HCT116 (cell line): ENCODE measurements around the gene FMN1. TPM values are rescaled to one million over a fixed set of nuclear protein-coding genes. Genes with fewer than 3 reads are reported as not detected.

Experiments used
- ATAC-seq: fragments of 200-7000 bp; cut with Tn5 transposase; 2 replicates; pipeline ENCODE4 v1.9.1; 2020; ENCODE audit warnings: mild to moderate bottlenecking, moderate library complexity
- BruUV-seq: library from RNA; stranded (reverse); fragments of 400-500 nt; replicated peaks from 2 replicates; lab custom pipeline; 2021; lab: Mats Ljungman, UMichigan
- CTCF ChIA-PET: fragments of 300-600 bp; sonication (Branson Sonifier 250); formaldehyde crosslinking; loops from one replicate; lab custom pipeline; 2021; ENCODE audit warnings: antibody characterized with exemption; lab: Charles Lee
- POLR2A ChIA-PET: fragments of 300-600, 350-600 bp; sonication (Branson Sonifier 250); formaldehyde crosslinking; loops from one replicate; lab custom pipeline; 2021; ENCODE audit warnings: antibody characterized with exemption; lab: Charles Lee
- RAD21 ChIA-PET, 2 experiments: fragments of 300-600 bp; sonication (Branson Sonifier 250); formaldehyde crosslinking; loops; one replicate each; lab custom pipeline; 2023; ENCODE audit warnings: low total read pairs in 2 of 2; ENCODE audit not compliant: uncharacterized antibody in 2 of 2, unreplicated experiment in 2 of 2, low non-redundant PET in 1 of 2; lab: Charles Lee
- DNase-seq: peaks from one replicate; pipeline ENCODE4 v3.0.0-alpha.2; 2010; ENCODE audit warnings: low read depth, low spot score
- H2AFZ ChIP-seq: fragments of 200-600 bp; shearing (Covaris generic), sonication (generic); 2 replicates; pipeline ENCODE4 v1.6.1; 2017; ENCODE audit warnings: low read depth, mixed run types, mixed read lengths, antibody characterized with exemption, low read length; ENCODE audit not compliant: poor library complexity, severe bottlenecking
- H3K27ac ChIP-seq: 2 replicates; pipeline ENCODE4 v1.5.1; 2012; ENCODE audit warnings: low read depth, low read length
- H3K27me3 ChIP-seq: fragments of 200-600 bp; sonication (generic); 2 replicates; pipeline ENCODE4 v1.6.1; 2016; ENCODE audit warnings: mixed run types, low read length, mixed read lengths; ENCODE audit not compliant: insufficient read depth
- H3K36me3 ChIP-seq, 2 experiments: fragments of 200-500 bp in 1 of 2; fragments of 200-600 bp in 1 of 2; sonication (Bioruptor generic) in 1 of 2; sonication (generic) in 1 of 2; 2 replicates each; pipeline versions ENCODE4 v1.5.1 to v1.6.1; 2014 to 2016; ENCODE audit warnings: low read length in 2 of 2, inconsistent platforms in 1 of 2, mixed read lengths in 1 of 2, mixed run types in 1 of 2; ENCODE audit not compliant: insufficient read depth in 2 of 2, control insufficient read depth in 1 of 2
- H3K4me1 ChIP-seq, 2 experiments: fragments of 200-600 bp in 1 of 2; sonication (generic) in 1 of 2; 2 replicates each; pipeline versions ENCODE4 v1.5.1 to v1.6.1; 2012 to 2017; ENCODE audit warnings: low read length in 2 of 2, inconsistent platforms in 1 of 2, mild to moderate bottlenecking in 1 of 2, mixed read lengths in 1 of 2, mixed run types in 1 of 2, moderate library complexity in 1 of 2; ENCODE audit not compliant: insufficient read depth in 2 of 2, control insufficient read depth in 1 of 2
- H3K4me2 ChIP-seq: fragments of 200-600 bp; sonication (generic); 2 replicates; pipeline ENCODE4 v1.6.1; 2017; ENCODE audit warnings: mixed run types, low read length, mixed read lengths
- H3K4me3 ChIP-seq, 2 experiments: fragments of 200-600 bp in 1 of 2; sonication (generic) in 1 of 2; replicated peaks in 1 of 2; 2 replicates each; pipeline ENCODE4 v1.5.1; 2011 to 2016; ENCODE audit warnings: low read length in 2 of 2, control low read depth in 1 of 2, low read depth in 1 of 2, mild to moderate bottlenecking in 1 of 2, mixed read lengths in 1 of 2, mixed run types in 1 of 2
- H3K79me2 ChIP-seq: fragments of 200-600 bp; sonication (generic); 2 replicates; pipeline ENCODE4 v1.6.1; 2017; ENCODE audit warnings: mild to moderate bottlenecking, mixed run types, low read length, moderate library complexity, mixed read lengths; ENCODE audit not compliant: insufficient read depth
- H3K9ac ChIP-seq: fragments of 200-600 bp; sonication (generic); 2 replicates; pipeline ENCODE4 v1.6.1; 2016; ENCODE audit warnings: low read length, mixed read lengths
- H3K9me2 ChIP-seq: fragments of 200-600 bp; sonication (generic), shearing (Covaris generic); 2 replicates; pipeline ENCODE4 v1.6.1; 2017; ENCODE audit warnings: mixed run types, mild to moderate bottlenecking, moderate library complexity; ENCODE audit not compliant: insufficient read depth
- H3K9me3 ChIP-seq, 2 experiments: fragments of 200-500 bp in 1 of 2; fragments of 200-600 bp in 1 of 2; sonication (Bioruptor generic) in 1 of 2; sonication (generic) in 1 of 2; 2 replicates each; pipeline ENCODE4 v1.6.1; 2014 to 2017; ENCODE audit warnings: low read length in 2 of 2, mixed read lengths in 2 of 2, inconsistent platforms in 1 of 2, low read depth in 1 of 2, mild to moderate bottlenecking in 1 of 2, mixed run types in 1 of 2, moderate library complexity in 1 of 2; ENCODE audit not compliant: control insufficient read depth in 1 of 2, insufficient read depth in 1 of 2
- H4K20me1 ChIP-seq: fragments of 200-600 bp; sonication (generic), shearing (Covaris generic); 2 replicates; pipeline ENCODE4 v1.6.1; 2017; ENCODE audit warnings: mixed run types, mild to moderate bottlenecking, moderate library complexity; ENCODE audit not compliant: insufficient read depth
- CBX3 ChIP-seq: IDR thresholded peaks from 2 replicates; pipeline ENCODE4 v1.6.1; 2012; ENCODE audit warnings: low read depth
- EGR1 ChIP-seq: IDR thresholded peaks from 2 replicates; pipeline ENCODE4 v1.6.1; 2012; ENCODE audit warnings: low read depth
- ELF1 ChIP-seq: IDR thresholded peaks from 2 replicates; pipeline ENCODE4 v1.6.1; 2012; ENCODE audit warnings: low read depth, borderline replicate concordance
- EZH2 ChIP-seq: fragments of 200-600 bp; sonication (generic); IDR thresholded peaks from 2 replicates; pipeline ENCODE4 v1.6.1; 2017; ENCODE audit warnings: antibody characterized with exemption, mixed run types
- JUND ChIP-seq: IDR thresholded peaks from 2 replicates; pipeline ENCODE4 v1.6.1; 2012
- MAX ChIP-seq: IDR thresholded peaks from 2 replicates; pipeline ENCODE4 v1.6.1; 2012
- POLR2A ChIP-seq: IDR thresholded peaks from 2 replicates; pipeline ENCODE4 v1.7.0; 2011; ENCODE audit warnings: borderline replicate concordance; ENCODE audit not compliant: insufficient read depth, insufficient read length; ENCODE audit errors: extremely low read depth
- POLR2AphosphoS5 ChIP-seq: IDR thresholded peaks from 2 replicates; pipeline ENCODE4 v1.6.1; 2011; ENCODE audit warnings: mild to moderate bottlenecking, low read depth, low read length, moderate library complexity
- SRF ChIP-seq: IDR thresholded peaks from 2 replicates; pipeline ENCODE4 v1.6.1; 2012; ENCODE audit warnings: low read depth
- TCF7L2 ChIP-seq: IDR thresholded peaks from 2 replicates; pipeline ENCODE4 v1.7.0; 2011; ENCODE audit warnings: borderline replicate concordance, inconsistent platforms; ENCODE audit not compliant: insufficient read depth, insufficient read length; ENCODE audit errors: extremely low read depth
- ZBTB33 ChIP-seq: IDR thresholded peaks from 2 replicates; pipeline ENCODE4 v1.6.1; 2011; ENCODE audit warnings: mild to moderate bottlenecking, low read length, moderate library complexity; ENCODE audit not compliant: insufficient replicate concordance; ENCODE audit errors: extremely low read depth
- ZNF274 ChIP-seq: fragments of 200-500 bp; sonication (Bioruptor generic); IDR thresholded peaks from 2 replicates; pipeline ENCODE4 v1.6.1; 2014; ENCODE audit warnings: mild to moderate bottlenecking, low read depth, low read length, inconsistent platforms
- intact Hi-C: fragments of 100-400 bp; cut with micrococcal nuclease; formaldehyde crosslinking; loops from 2 replicates; pipeline ENCODE4 v1.10.0; 2022
- total RNA-seq: library from RNA; stranded (reverse); gene quantifications from one replicate; pipeline ENCODE4 v1.2.1, GENCODE V29; 2021; ENCODE audit not compliant: unreplicated experiment
- TF ChIP-seq, protein P1 (sequence below): IDR thresholded peaks from 2 replicates; pipeline ENCODE4 v1.6.1; 2012; ENCODE audit warnings: low read depth
- TF ChIP-seq, protein P2 (sequence below), 3 experiments: fragments of 200-600 bp in 1 of 3; sonication (generic) in 1 of 3; IDR thresholded peaks in 2 of 3; conservative IDR thresholded peaks in 1 of 3; 2 replicates each; pipeline ENCODE4 v1.5.1; 2012 to 2017; ENCODE audit warnings: low read depth in 2 of 3, low read length in 2 of 3, antibody characterized with exemption in 1 of 3, borderline replicate concordance in 1 of 3, control low read depth in 1 of 3, mild to moderate bottlenecking in 1 of 3, mixed read lengths in 1 of 3, mixed run types in 1 of 3, moderate library complexity in 1 of 3; ENCODE audit not compliant: insufficient read depth in 1 of 3

Gene FMN1
- total RNA-seq, 1 experiment from 2014 or later = 0.39 TPM

DNA sequence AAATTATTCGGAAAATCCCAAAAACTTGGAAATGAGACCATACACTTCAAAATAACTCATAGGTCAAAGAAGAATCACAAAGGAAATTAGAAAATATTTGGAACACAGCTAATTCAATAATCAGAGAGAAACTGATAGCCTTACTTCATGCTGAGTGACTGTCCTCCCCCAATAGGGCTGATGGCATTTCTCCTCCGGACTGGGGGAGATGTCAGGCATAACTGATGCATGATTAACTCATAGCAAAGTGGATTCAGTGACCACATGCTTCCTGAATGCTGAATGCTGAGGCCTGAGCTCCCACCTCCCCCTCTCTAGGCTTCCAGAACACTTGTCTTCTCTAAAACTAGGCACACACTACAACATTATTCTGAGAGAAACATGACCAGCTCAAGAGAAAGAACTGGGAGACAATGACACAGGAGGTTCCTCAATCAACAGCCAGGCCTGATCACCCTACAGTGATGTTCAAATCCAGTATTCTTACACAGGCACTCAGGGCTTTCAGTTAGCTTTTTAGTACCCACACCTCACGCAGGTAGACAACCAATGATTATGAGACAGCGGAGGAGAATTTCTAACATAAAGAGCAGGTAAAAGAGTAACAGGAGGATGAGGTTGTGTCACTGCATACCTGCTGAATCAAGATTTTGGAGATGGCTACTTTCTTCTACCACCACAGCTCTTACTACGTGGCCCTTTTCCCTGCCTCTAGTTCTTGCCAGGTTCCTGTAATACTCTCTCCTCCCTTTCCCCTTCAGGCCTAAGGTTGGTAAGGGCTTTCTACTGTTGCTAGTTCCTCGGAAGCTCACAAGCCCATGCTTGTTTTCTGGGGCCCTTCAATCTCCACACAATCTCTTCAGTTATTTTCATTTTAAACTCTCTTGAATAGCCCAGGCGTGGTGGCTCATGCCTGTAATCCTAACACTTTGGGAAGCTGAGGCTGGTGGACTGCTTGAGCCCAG, 96.1 kb downstream of the FMN1 start:
- Histone ChIP-seq H3K36me3 (no peaks in the 10 kb centered on the region), H3K4me2 (peak overlapping the region; percentile 24; the same call in 1 of the 2 replicates), H3K79me2 (no peaks in the 10 kb centered on the region), H4K20me1 (no peaks in the 10 kb centered on the region), H3K27me3 (no peaks in the 10 kb centered on the region), H3K9ac (no peak overlapping the region), H3K9me3 (no peaks in the 10 kb centered on the region), H3K27ac (no peak overlapping the region), H3K9me2 (no peaks in the 10 kb centered on the region), H3K4me1 (peaks cover 0 to 8% of the 10 kb centered on the region in 2 experiments; a peak in 2 of 4 replicates), H3K4me3 (no peak overlapping the region), H2AFZ (no peak overlapping the region)
- RAD21 ChIA-PET = interaction anchor here in 1 of 2 experiments (0.5 kb wide), 1 partner anchor 143 kb away, joined by 3 read pairs; no protein-coding TSS in a partner anchor
- TF ChIP-seq TCF7L2 = no peak
- no peak for TF ChIP-seq MAX
- no peak for TF ChIP-seq POLR2AphosphoS5
- TF ChIP-seq, protein P1, sequence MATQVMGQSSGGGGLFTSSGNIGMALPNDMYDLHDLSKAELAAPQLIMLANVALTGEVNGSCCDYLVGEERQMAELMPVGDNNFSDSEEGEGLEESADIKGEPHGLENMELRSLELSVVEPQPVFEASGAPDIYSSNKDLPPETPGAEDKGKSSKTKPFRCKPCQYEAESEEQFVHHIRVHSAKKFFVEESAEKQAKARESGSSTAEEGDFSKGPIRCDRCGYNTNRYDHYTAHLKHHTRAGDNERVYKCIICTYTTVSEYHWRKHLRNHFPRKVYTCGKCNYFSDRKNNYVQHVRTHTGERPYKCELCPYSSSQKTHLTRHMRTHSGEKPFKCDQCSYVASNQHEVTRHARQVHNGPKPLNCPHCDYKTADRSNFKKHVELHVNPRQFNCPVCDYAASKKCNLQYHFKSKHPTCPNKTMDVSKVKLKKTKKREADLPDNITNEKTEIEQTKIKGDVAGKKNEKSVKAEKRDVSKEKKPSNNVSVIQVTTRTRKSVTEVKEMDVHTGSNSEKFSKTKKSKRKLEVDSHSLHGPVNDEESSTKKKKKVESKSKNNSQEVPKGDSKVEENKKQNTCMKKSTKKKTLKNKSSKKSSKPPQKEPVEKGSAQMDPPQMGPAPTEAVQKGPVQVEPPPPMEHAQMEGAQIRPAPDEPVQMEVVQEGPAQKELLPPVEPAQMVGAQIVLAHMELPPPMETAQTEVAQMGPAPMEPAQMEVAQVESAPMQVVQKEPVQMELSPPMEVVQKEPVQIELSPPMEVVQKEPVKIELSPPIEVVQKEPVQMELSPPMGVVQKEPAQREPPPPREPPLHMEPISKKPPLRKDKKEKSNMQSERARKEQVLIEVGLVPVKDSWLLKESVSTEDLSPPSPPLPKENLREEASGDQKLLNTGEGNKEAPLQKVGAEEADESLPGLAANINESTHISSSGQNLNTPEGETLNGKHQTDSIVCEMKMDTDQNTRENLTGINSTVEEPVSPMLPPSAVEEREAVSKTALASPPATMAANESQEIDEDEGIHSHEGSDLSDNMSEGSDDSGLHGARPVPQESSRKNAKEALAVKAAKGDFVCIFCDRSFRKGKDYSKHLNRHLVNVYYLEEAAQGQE = no peak
- no peak for TF ChIP-seq CBX3
- TF ChIP-seq, protein P2, sequence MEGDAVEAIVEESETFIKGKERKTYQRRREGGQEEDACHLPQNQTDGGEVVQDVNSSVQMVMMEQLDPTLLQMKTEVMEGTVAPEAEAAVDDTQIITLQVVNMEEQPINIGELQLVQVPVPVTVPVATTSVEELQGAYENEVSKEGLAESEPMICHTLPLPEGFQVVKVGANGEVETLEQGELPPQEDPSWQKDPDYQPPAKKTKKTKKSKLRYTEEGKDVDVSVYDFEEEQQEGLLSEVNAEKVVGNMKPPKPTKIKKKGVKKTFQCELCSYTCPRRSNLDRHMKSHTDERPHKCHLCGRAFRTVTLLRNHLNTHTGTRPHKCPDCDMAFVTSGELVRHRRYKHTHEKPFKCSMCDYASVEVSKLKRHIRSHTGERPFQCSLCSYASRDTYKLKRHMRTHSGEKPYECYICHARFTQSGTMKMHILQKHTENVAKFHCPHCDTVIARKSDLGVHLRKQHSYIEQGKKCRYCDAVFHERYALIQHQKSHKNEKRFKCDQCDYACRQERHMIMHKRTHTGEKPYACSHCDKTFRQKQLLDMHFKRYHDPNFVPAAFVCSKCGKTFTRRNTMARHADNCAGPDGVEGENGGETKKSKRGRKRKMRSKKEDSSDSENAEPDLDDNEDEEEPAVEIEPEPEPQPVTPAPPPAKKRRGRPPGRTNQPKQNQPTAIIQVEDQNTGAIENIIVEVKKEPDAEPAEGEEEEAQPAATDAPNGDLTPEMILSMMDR (IDR thresholded peaks at IDR 0.05 in 2 of 3, conservative IDR thresholded peaks at IDR 0.05 in 1 of 3; ENCODE audit: borderline replicate concordance in 1 of 3, insufficient read depth in 1 of 3, low read depth in 2 of 3, low read length in 2 of 3) = no peak
- no peak for TF ChIP-seq EGR1
- TF ChIP-seq ZBTB33 = no peak
- no peak for TF ChIP-seq ELF1
- no peak for TF ChIP-seq POLR2A
- no peak for TF ChIP-seq EZH2
- TF ChIP-seq JUND = no peak
- no peak for TF ChIP-seq SRF
- TF ChIP-seq ZNF274 = no peak
- CTCF ChIA-PET = interaction anchor here (1.1 kb wide), 1 partner anchor 34 kb away, joined by 3 read pairs; no protein-coding TSS in a partner anchor
- no peak for ATAC-seq
- POLR2A ChIA-PET = no interaction called here
- BruUV-seq = no TSS peak
- intact Hi-C loops = loop anchor here (10.0 kb wide), 1 partner anchor 626 kb away; no protein-coding TSS in a partner anchor
- no peak for DNase-seq
